ENCODE results near the gene RPL31.

Gene RPL31

DNA sequence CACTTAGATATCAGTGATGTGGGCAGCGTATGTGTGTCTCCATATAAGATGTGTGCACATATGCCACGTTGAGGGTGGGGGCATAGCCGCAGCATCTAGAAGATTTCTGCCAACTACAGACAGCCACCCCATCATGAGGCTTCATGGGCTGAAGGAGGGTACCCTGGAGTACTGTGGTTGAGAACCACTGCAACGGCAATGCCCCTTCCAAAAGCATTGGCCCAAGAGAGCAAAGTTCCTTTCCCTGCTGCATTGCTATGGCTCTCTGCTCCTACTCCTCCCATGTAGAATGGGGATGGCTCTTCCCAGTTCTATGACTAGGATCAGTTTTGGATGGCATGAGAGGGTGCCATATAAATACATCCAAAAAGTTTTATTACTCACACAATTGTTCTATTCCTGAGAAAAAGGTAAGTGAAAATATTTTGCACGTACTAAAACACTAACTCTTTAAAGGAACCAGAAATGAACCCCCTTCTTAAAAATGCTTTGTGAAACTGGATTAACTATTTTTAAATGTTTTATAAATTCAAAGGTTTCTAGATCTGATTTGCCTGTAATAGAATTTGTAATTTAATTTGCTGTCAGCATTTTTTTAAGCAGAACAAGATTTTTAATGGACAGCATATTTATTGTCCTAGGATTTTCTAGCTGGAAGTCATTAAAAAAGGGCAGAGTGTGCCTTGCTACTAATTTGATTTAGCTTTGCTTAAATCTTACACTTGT lies 4.4 kb upstream of the RPL31 start:
- ATAC-seq (no peak), DNase-seq (no peak)

- ATAC-seq (no peak), DNase-seq (no peak)
Observed at GRCh38 chr2:100998235-100998573, 3.9 kb upstream of the RPL31 start.

GRCh38 chr2:100999995-101000394 lies 2.1 kb upstream of the RPL31 start:
- DNase-seq (no peak), ATAC-seq (no peak)

DNA sequence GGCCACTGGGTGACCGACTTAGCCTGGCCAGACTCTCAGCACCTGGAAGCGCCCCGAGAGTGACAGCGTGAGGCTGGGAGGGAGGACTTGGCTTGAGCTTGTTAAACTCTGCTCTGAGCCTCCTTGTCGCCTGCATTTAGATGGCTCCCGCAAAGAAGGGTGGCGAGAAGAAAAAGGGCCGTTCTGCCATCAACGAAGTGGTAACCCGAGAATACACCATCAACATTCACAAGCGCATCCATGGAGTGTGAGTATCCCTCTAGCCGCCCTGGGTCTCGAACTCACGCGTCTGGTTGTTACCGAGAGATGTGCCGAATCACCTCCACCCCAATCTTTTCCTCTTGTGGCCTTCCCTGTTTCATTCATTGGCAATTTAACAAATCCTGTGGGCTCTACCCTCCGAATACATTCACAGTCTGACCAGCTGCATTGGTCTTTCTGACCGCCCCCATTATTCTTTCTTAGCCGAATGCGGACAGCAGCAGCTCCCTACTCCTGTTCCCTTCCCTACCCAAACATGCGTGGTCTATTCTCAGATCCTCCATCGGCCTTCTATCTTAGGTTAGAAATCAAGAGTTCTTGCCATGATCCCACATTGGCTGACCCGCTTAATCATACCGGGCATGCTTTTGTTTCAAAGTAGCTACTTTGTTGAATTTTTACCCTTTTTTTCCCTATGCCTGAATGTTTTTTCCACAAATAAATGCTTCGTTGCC lies 631 bp downstream of the RPL31 start:
- ATAC-seq = no peak

DNA sequence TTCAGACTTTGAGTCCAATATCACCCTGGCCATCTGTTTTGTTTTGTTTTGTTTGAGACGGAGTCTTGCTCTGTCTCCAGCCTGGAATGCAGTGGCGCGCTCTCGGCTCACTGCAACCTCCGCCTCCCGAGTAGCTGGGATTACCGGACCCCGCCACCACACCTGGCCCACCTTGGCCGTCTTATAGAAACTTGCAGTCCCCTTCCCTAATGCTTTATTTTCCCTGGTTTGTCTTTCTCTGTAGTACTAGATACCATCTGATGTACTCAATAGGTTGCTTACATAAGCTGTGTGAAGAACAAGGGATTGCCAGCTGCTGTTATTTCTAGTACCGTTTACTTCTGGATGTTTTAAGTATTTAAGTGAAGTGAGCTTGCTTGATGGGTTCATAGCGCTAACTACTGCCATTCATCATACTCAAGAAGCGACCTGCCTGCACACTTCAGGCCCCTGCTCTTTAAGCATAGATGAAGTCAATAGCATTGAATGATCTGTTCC lies 1.2 kb downstream of the RPL31 start:
- no peak for ATAC-seq
- no peak for DNase-seq

More for the DNA sequence above, 631 bp downstream of the RPL31 start:
- no peak for DNase-seq

GRCh38 chr2:101004620-101005325 lies 2.7 kb downstream of the RPL31 start:
- DNase-seq (no peak), ATAC-seq (no peak)

DNA sequence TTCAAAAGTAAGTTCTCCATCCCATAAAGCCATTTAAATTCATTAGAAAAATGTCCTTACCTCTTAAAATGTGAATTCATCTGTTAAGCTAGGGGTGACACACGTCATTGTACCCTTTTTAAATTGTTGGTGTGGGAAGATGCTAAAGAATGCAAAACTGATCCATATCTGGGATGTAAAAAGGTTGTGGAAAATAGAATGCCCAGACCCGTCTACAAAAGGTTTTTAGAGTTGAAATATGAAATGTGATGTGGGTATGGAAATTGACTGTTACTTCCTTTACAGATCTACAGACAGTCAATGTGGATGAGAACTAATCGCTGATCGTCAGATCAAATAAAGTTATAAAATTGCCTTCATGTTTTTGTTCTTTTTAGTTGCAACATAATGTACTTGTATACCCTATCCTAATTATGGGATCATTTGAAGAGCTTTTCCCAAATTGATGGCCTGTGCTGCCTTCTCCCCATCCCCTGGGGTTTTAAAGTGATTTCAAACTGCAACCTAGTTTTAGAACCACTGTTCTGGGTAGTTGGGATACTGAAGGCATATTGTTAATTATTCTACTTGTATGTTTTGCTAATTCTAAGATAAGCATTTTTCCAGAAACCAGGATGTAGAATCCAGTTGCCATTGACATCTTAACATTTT lies 4.1 kb downstream of the RPL31 start:
- no peak for DNase-seq
- ATAC-seq = no peak

DNA sequence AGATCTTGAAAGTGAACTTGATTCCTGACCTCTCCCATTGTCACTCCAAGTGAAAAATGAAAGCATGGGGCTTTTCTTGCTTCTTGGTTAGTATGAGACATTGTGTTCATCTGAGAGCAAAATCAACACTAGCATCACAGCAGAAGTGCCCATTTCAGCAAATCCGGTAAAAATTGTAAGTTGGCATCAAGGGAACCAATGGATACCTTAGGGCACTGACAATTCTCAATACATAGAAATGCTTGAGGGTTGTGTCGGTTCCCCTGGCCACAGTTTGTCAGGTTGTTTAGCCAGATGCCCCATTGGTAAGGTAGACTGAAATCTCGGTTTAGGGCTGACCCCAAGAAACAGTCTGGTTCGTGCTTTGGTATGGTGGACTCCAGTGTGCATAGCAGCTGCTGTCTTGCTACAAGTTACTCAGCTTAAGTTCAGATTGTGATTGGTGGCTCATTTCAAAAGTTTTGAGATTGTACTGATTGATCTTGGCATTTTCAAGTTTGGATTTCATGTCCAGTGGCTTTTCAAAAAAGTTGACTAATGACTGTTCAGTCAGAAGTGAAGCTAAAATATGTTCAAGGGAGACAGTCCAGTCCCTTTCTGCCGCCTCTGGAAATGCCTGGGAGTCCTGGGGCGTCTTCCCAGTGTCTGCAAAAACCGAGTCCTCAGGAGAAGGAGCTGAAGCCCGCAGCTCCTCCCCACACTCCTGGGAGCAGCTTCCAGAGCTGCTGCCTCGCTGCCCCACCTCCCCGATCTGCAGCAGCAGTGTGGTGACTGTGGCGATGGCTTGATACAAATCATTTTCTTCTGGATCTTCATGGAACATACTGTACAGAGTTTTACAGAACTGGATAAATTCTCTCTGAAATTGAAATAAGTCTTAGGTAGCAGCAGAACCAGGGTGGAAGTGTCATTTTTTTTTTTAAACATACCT lies 5.6 kb downstream of the RPL31 start:
- no peak for ATAC-seq
- peak; percentile 10 for DNase-seq

- no peak for DNase-seq
- no peak for ATAC-seq
Observed at GRCh38 chr2:101011152-101011551, 9.1 kb downstream of the RPL31 start.

DNA sequence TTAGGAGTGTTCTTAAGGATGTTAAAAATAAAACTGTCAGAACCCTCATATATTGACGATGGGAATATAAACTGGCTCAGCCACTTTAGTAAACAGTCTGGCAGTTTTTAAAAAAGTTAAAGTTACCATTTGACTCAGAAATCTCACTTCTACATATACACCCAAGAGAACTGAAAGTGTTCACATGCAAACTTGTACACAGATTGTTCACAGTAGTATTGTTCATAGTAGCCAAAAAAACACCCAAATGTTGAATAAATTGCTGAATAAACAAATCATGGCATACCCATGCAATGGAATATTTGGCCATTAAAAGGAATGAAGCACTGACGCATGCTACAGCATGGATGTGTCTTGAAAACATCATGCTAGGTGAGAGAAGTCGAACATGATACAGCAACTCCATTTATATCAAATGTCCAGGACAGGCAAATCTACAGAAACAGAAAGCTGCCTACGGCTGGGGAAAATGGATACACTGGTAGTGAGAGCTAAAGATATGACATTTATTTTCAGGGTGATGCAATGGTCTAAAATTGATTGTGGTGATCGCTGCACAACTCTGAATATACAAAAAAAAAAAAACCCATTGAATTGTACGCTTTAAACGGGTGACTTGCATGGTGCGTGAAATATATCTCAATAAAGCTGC lies 10.1 kb downstream of the RPL31 start:
- DNase-seq = no peak
- ATAC-seq = no peak

DNA sequence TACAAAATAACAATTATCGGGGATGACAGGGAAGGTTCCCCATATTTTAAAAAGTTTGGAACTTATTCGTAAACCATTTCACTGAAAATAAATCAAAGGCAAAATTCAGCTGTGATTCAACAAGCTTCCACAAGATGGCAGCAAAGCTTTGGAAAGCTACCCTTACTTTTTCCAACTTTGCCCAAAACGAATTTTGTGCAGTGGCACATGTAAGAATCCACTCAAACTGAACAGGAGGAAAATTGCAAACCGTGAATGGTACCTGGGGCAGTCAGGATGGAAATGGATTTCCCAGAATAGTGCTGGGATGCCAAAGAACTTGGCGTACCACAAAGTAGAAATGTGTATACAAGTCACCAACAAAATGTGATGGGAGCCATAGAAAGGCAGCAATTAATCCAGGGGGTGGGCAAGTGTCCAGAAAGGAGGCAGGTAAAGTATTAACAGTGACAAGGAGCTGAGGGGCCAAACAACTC lies 10.7 kb downstream of the RPL31 start:
- peak; percentile 32 for DNase-seq

GRCh38 chr2:101014264-101014857 lies 12.3 kb downstream of the RPL31 start:
- DNase-seq = no peak
- no peak for ATAC-seq

More for the DNA sequence above, 10.7 kb downstream of the RPL31 start:
- ATAC-seq = no peak

DNA sequence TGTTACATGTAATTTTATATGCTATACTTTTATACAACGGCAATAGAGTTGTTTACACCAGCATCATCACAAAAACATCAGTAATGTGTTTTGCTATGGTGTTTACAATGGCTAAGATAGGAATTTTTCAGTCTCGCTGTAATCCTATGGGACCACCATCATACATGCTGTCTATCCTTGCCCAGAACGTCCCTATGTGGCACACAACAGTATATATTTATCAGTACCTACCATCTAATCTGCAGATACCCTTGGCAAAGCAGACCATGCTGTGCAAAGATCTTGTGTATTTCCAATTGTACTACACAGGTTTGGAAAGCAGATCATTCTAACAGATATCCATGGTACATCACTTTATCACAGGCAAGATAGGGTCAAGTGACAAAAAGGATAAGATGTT lies 15.3 kb downstream of the RPL31 start:
- DNase-seq = no peak
- ATAC-seq = no peak

GRCh38 chr2:101018934-101019333 lies 16.8 kb downstream of the RPL31 start:
- no peak for DNase-seq
- no peak for ATAC-seq

- no peak for ATAC-seq
- no peak for DNase-seq
Observed at GRCh38 chr2:101022221-101022620, 20.1 kb downstream of the RPL31 start.

DNA sequence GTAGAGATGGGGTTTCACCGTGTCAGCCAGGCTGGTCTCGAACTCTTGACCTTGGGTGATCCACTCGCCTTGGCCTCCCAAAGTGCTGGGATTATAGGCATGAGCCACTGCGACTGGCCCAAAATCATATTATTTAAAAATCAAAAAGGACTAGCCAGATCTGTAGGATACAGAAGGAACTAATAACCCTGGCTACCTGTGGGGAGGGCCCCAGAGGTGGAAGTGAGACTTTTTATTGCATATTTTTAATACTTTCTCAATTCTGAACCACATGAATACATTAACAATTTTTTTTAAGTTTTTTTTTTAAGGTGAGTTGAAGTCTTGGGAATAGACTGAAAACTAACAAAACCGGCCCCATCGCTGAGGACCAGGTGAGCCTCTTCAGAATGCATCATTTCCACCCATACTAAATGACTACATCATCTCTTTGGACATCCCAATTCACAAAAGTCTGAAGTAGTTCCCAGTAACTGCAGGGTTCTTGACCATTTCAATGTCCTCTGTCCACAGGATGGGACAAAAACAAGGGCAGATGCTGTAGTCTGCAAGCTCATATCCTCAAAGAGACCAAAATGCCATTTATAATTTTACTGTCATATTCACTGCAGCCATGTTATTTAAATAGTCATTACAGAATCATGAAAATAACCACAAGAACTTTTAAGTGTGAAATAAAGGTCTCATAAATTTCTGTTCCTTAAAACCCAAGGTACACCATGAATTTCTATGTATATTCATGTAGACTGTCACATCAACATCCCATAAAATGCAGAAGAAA lies 21.4 kb downstream of the RPL31 start:
- no peak for ATAC-seq

GRCh38 chr2:101025561-101025960 lies 23.5 kb downstream of the RPL31 start:
- DNase-seq = no peak
- ATAC-seq = no peak

More for the DNA sequence above, 21.4 kb downstream of the RPL31 start:
- DNase-seq = no peak

- DNase-seq (no peak), ATAC-seq (no peak)
Observed at GRCh38 chr2:101026253-101026701, 24.2 kb downstream of the RPL31 start.

GRCh38 chr2:101026923-101027469 lies 24.9 kb downstream of the RPL31 start:
- DNase-seq (no peak), ATAC-seq (no peak)
